CD14-positive monocyte (primary cell): ENCODE measurements around the gene KLHDC9. TPM values are rescaled to one million over a fixed set of nuclear protein-coding genes. Genes with fewer than 3 reads are reported as not detected.

Experiments used
- DNase-seq, 3 donors: peaks; one replicate each; pipeline ENCODE4 v3.0.0-alpha.2; 2011 to 2022
- H2AFZ ChIP-seq: 2 replicates; pipeline ENCODE4 v1.6.0; 2012; ENCODE audit warnings: mild to moderate bottlenecking, low read depth, low read length, inconsistent platforms; ENCODE audit not compliant: insufficient read depth, poor library complexity, severe bottlenecking
- H3K27ac ChIP-seq, 2 donors: 1 replicate in 1 of 2; 2 replicates in 1 of 2; pipeline ENCODE4 v1.5.1; 2012 to 2013; ENCODE audit warnings: low read length in 2 of 2, control low read depth in 1 of 2, inconsistent platforms in 1 of 2, low read depth in 1 of 2, mild to moderate bottlenecking in 1 of 2
- H3K27me3 ChIP-seq, 2 donors: one replicate each; pipeline versions ENCODE4 v1.6.0 to v1.6.1; 2011 to 2013; ENCODE audit warnings: low read length in 2 of 2; ENCODE audit not compliant: control insufficient read depth in 2 of 2, insufficient read depth in 2 of 2
- H3K36me3 ChIP-seq, 2 donors: replicated peaks in 1 of 2; 1 replicate in 1 of 2; 2 replicates in 1 of 2; pipeline versions ENCODE4 v1.5.1 to v1.6.1; 2012 to 2013; ENCODE audit warnings: low read length in 2 of 2, control low read depth in 1 of 2, inconsistent platforms in 1 of 2, mild to moderate bottlenecking in 1 of 2; ENCODE audit not compliant: insufficient read depth in 2 of 2, control insufficient read depth in 1 of 2
- H3K4me1 ChIP-seq, 2 donors: 1 replicate in 1 of 2; 2 replicates in 1 of 2; pipeline versions ENCODE4 v1.5.1 to v1.6.1; 2012 to 2013; ENCODE audit warnings: low read length in 2 of 2, control low read depth in 1 of 2, inconsistent platforms in 1 of 2, mild to moderate bottlenecking in 1 of 2, moderate library complexity in 1 of 2; ENCODE audit not compliant: insufficient read depth in 2 of 2, control insufficient read depth in 1 of 2
- H3K4me2 ChIP-seq: replicated peaks from 2 replicates; pipeline ENCODE3; 2012; ENCODE audit warnings: low read length, moderate library complexity, mild to moderate bottlenecking; ENCODE audit not compliant: poor library complexity, severe bottlenecking; ENCODE audit errors: extremely low read depth
- H3K4me3 ChIP-seq, 3 experiments: fragments of 200-600 bp in 1 of 3; sonication (generic) in 1 of 3; replicated peaks in 1 of 3; 1 replicate in 2 of 3; 2 replicates in 1 of 3; pipeline ENCODE4 v1.5.1; 2011 to 2013; ENCODE audit warnings: low read length in 3 of 3, mild to moderate bottlenecking in 3 of 3, control low read depth in 2 of 3, low read depth in 2 of 3, inconsistent platforms in 1 of 3, moderate library complexity in 1 of 3
- H3K79me2 ChIP-seq: 2 replicates; pipeline ENCODE4 v1.6.0; 2012; ENCODE audit warnings: mild to moderate bottlenecking, control low read depth, inconsistent platforms, low read length, moderate library complexity; ENCODE audit not compliant: insufficient read depth
- H3K9ac ChIP-seq: 2 replicates; pipeline ENCODE4 v1.6.0; 2017; ENCODE audit warnings: low read length, mild to moderate bottlenecking; ENCODE audit not compliant: insufficient read depth, poor library complexity, severe bottlenecking
- H3K9me3 ChIP-seq, 2 donors: replicated peaks in 1 of 2; 1 replicate in 1 of 2; 2 replicates in 1 of 2; pipeline versions ENCODE4 v1.5.1 to v1.6.1; 2012 to 2013; ENCODE audit warnings: low read length in 2 of 2, control low read depth in 1 of 2; ENCODE audit not compliant: control insufficient read depth in 1 of 2, insufficient read depth in 1 of 2
- H4K20me1 ChIP-seq: 2 replicates; pipeline ENCODE4 v1.6.0; 2012; ENCODE audit warnings: mild to moderate bottlenecking, low read length, control low read depth, moderate library complexity; ENCODE audit not compliant: insufficient read depth
- H3K27ac Mint-ChIP-seq, 7 donors: one replicate each; pipeline ENCODE4 v1.8.0; 2020; ENCODE audit warnings: mild to moderate bottlenecking in 7 of 7, mixed read lengths in 7 of 7, moderate library complexity in 6 of 7, inconsistent platforms in 2 of 7
- H3K27me3 Mint-ChIP-seq, 3 donors: one replicate each; pipeline ENCODE4 v1.8.0; 2021 to 2022; ENCODE audit warnings: low read depth in 3 of 3, mild to moderate bottlenecking in 3 of 3, mixed read lengths in 3 of 3, moderate library complexity in 3 of 3, inconsistent platforms in 1 of 3
- H3K36me3 Mint-ChIP-seq, 2 donors: one replicate each; pipeline ENCODE4 v1.8.0; 2020; ENCODE audit warnings: mixed read lengths in 2 of 2, inconsistent platforms in 1 of 2, mild to moderate bottlenecking in 1 of 2
- H3K4me1 Mint-ChIP-seq: one replicate; pipeline ENCODE4 v1.8.0; 2020; ENCODE audit warnings: mild to moderate bottlenecking, mixed read lengths
- H3K4me3 Mint-ChIP-seq, 2 donors: one replicate each; pipeline ENCODE4 v1.8.0; 2020; ENCODE audit warnings: mild to moderate bottlenecking in 2 of 2, mixed read lengths in 2 of 2, moderate library complexity in 1 of 2
- H3K9me3 Mint-ChIP-seq, 7 donors: one replicate each; pipeline ENCODE4 v1.8.0; 2020 to 2022; ENCODE audit warnings: mixed read lengths in 7 of 7, mild to moderate bottlenecking in 6 of 7, moderate library complexity in 6 of 7, inconsistent platforms in 2 of 7
- CTCF ChIP-seq: fragments of 200-600 bp; IDR thresholded peaks from one replicate; pipeline ENCODE4 v1.8.0; 2022; ENCODE audit warnings: antibody characterized with exemption, mild to moderate bottlenecking
- WGBS: methylation state at CpG from one replicate; pipeline ENCODE4 v1.1.5; 2013; ENCODE audit warnings: missing lambda C conversion rate; ENCODE audit not compliant: insufficient coverage; 5-methylcytosine and 5-hydroxymethylcytosine counted together
- intact Hi-C, 2 donors: fragments of 100-400 bp; cut with micrococcal nuclease; formaldehyde crosslinking; loops; one replicate each; pipeline versions ENCODE4 v1.15.0 to v1.15.1; 2023
- polyA plus RNA-seq, 3 donors: library from polyadenylated mRNA; depleted of rRNA in 1 of 3; unstranded in 2 of 3; stranded (reverse) in 1 of 3; fragments of 300-500 nt in 2 of 3; fragments of >200 nt in 1 of 3; fragmentation: Illumina TruSeq in 2 of 3; gene quantifications; 1 replicate in 2 of 3; 2 replicates in 1 of 3; pipeline ENCODE4 v1.2.3, GENCODE V29; 2012 to 2021

Gene KLHDC9
- polyA plus RNA-seq, 3 donors: 0.08 TPM; not detected in 2

GRCh38 chr1:161094481-161094880 lies 3.7 kb upstream of the KLHDC9 start:
- Histone ChIP-seq H3K9ac (no peak overlapping the region), H3K4me1 (peaks cover 37 to 44% of the 10 kb centered on the region in 2 donors), H3K4me2 (no peak overlapping the region), H3K27me3 (peaks cover 0 to 7% of the 10 kb centered on the region in 2 donors), H3K36me3 (peaks cover 0 to 5% of the 10 kb centered on the region in 2 donors), H3K4me3 (no peak overlapping the region), H3K79me2 (no peaks in the 10 kb centered on the region), H2AFZ (no peak overlapping the region), H3K9me3 (no peaks in the 10 kb centered on the region), H4K20me1 (no peaks in the 10 kb centered on the region), H3K27ac (no peak overlapping the region)
- H3K27me3 Mint-ChIP-seq: peaks cover 8 to 24% (median 10%) of the 10 kb centered on the region in 3 donors
- WGBS: 100% methylated on average over 1 of the region's 14 CpGs
- DNase-seq: no peak
- no peak for TF ChIP-seq CTCF
- H3K27ac Mint-ChIP-seq: peak overlapping the region in 1 of 7 donors; percentile 35
- H3K9me3 Mint-ChIP-seq: peaks cover 0 to 5% (median 0%) of the 10 kb centered on the region in 7 donors
- H3K4me1 Mint-ChIP-seq: peaks cover 61% of the 10 kb centered on the region
- H3K4me3 Mint-ChIP-seq: peak overlapping the region in 1 of 2 donors; percentile 27
- H3K36me3 Mint-ChIP-seq: peaks cover 7 to 9% of the 10 kb centered on the region in 2 donors
- intact Hi-C loops: no loop called here

- intact Hi-C loops: no loop called here
- no peak overlapping the region for H3K4me3 Mint-ChIP-seq
Measured at GRCh38 chr1:161095230-161095629, 2.9 kb upstream of the KLHDC9 start.

More at GRCh38 chr1:161095230-161095629, 2.9 kb upstream of the KLHDC9 start:
- TF ChIP-seq CTCF: no peak
- H3K4me1 Mint-ChIP-seq: peaks cover 55% of the 10 kb centered on the region
- H3K27ac ChIP-seq: no peak overlapping the region
- 96% methylated on average over 5 of the region's 6 CpGs for WGBS
- H4K20me1 ChIP-seq: no peaks in the 10 kb centered on the region
- peaks cover 14 to 17% of the 10 kb centered on the region in 2 donors for H3K36me3 Mint-ChIP-seq
- no peak overlapping the region for H2AFZ ChIP-seq
- peaks cover 0 to 7% of the 10 kb centered on the region in 2 donors for H3K27me3 ChIP-seq
- no peaks in the 10 kb centered on the region for H3K79me2 ChIP-seq
- no peaks in the 10 kb centered on the region for H3K9me3 ChIP-seq
- DNase-seq: no peak
- H3K4me2 ChIP-seq: no peak overlapping the region
- peaks cover 7 to 13% of the 10 kb centered on the region in 2 donors for H3K36me3 ChIP-seq
- H3K9ac ChIP-seq: no peak overlapping the region
- H3K27me3 Mint-ChIP-seq: peaks cover 8 to 24% (median 10%) of the 10 kb centered on the region in 3 donors
- peaks cover 0 to 5% (median 0%) of the 10 kb centered on the region in 7 donors for H3K9me3 Mint-ChIP-seq
- H3K4me3 ChIP-seq: no peak overlapping the region
- no peak overlapping the region for H3K27ac Mint-ChIP-seq
- peaks cover 34 to 37% of the 10 kb centered on the region in 2 donors for H3K4me1 ChIP-seq
